AG04449 (cell line): Measurements from ENCODE around the gene IL22.

Experiments used
- CTCF ChIA-PET: fragments of 350-600 bp; formaldehyde crosslinking; extraction: SDS; loops from one replicate; lab custom pipeline; 2021; ENCODE audit warnings: antibody characterized with exemption; lab: Yijun Ruan, JAX
- POLR2A ChIA-PET: fragments of 400-600, 350-600 bp; formaldehyde crosslinking; extraction: SDS; loops from one replicate; lab custom pipeline; 2020; ENCODE audit warnings: antibody characterized with exemption, inconsistent platforms; lab: Yijun Ruan, JAX
- DNase-seq: peaks from one replicate; pipeline ENCODE4 v3.0.0-alpha.2; 2010; ENCODE audit warnings: low read depth, low spot score
- H3K4me3 ChIP-seq: 2 replicates; pipeline ENCODE4 v1.5.1; 2011; ENCODE audit warnings: low read depth, mild to moderate bottlenecking, control low read depth, low read length
- TF ChIP-seq, protein P1 (sequence below): IDR thresholded peaks from one replicate; pipeline ENCODE4 v1.5.1; 2011; ENCODE audit warnings: mild to moderate bottlenecking, moderate library complexity, low read length, control low read depth, inconsistent platforms; ENCODE audit not compliant: insufficient read depth; ENCODE audit errors: missing control alignments

Gene IL22

DNA sequence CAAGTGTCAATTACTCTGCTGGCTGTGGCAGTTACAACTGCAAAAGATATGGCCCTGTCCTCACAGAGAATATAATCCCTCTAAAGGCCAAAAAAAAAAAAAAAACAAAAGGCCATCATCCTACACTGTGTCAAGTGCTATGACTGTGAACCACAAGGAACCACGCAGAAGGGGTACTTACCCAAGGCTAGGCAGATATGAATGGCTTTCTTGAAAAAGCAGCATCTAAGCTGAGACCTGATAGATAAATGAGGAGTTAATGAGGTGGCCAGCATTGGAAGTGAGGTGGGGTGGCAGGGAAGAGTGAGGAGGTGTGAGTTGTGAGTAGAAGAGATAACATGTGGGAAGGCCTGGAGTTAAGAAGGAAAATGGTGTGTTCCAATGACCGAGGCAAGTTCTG lies 16.4 kb upstream of the IL22 start:
- no peak overlapping the region for H3K4me3 ChIP-seq
- no peak for DNase-seq
- TF ChIP-seq, protein P1, sequence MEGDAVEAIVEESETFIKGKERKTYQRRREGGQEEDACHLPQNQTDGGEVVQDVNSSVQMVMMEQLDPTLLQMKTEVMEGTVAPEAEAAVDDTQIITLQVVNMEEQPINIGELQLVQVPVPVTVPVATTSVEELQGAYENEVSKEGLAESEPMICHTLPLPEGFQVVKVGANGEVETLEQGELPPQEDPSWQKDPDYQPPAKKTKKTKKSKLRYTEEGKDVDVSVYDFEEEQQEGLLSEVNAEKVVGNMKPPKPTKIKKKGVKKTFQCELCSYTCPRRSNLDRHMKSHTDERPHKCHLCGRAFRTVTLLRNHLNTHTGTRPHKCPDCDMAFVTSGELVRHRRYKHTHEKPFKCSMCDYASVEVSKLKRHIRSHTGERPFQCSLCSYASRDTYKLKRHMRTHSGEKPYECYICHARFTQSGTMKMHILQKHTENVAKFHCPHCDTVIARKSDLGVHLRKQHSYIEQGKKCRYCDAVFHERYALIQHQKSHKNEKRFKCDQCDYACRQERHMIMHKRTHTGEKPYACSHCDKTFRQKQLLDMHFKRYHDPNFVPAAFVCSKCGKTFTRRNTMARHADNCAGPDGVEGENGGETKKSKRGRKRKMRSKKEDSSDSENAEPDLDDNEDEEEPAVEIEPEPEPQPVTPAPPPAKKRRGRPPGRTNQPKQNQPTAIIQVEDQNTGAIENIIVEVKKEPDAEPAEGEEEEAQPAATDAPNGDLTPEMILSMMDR: no peak
- ChIA-PET CTCF (no interaction called here), POLR2A (no interaction called here)

DNA sequence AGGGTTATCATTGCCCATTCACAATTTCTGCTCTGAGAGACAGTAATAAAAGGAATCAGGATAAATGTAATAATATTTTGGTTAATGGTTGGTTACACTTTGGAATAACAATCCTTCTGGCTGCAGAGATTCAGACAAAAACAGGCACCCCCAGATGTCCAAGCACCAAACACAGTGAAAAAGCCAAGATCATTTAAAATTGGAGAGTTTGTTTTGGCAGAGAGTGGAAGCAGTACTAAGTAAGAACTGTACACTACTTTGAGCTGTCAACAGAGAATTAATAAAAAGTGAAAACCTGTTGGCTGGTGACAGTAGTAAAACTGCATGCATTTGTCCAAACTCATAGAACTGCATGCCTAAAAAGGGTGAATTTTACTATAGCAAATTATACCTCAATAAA lies 15.6 kb upstream of the IL22 start:
- no peak for DNase-seq
- TF ChIP-seq, protein P1: no peak
- ChIA-PET CTCF (interaction anchor here (1.3 to 1.6 kb wide), 2 partner anchors 44 to 46 kb away, joined by 3 to 4 read pairs; no protein-coding TSS in a partner anchor), POLR2A (no interaction called here)
- H3K4me3 ChIP-seq: no peak overlapping the region

GRCh38 chr12:68267892-68268396 lies 14.5 kb upstream of the IL22 start:
- peak; percentile 93 for DNase-seq
- ChIA-PET POLR2A (interaction anchor here (0.6 to 0.7 kb wide), 2 partner anchors 346 to 541 kb away, joined by 3 read pairs; no protein-coding TSS in a partner anchor), CTCF (interaction anchor here (1.3 to 1.6 kb wide), 2 partner anchors 43 to 45 kb away, joined by 3 to 4 read pairs; no protein-coding TSS in a partner anchor)
- TF ChIP-seq, protein P1: no peak
- H3K4me3 ChIP-seq: no peak overlapping the region

GRCh38 chr12:68264857-68265256 lies 11.5 kb upstream of the IL22 start:
- peak; percentile 86 for DNase-seq
- POLR2A ChIA-PET: no interaction called here
- CTCF ChIA-PET: interaction anchor here (1.1 kb wide), 1 partner anchor 42 kb away, joined by 5 read pairs; no protein-coding TSS in a partner anchor
- H3K4me3 ChIP-seq: no peak overlapping the region
- TF ChIP-seq, protein P1: no peak

DNA sequence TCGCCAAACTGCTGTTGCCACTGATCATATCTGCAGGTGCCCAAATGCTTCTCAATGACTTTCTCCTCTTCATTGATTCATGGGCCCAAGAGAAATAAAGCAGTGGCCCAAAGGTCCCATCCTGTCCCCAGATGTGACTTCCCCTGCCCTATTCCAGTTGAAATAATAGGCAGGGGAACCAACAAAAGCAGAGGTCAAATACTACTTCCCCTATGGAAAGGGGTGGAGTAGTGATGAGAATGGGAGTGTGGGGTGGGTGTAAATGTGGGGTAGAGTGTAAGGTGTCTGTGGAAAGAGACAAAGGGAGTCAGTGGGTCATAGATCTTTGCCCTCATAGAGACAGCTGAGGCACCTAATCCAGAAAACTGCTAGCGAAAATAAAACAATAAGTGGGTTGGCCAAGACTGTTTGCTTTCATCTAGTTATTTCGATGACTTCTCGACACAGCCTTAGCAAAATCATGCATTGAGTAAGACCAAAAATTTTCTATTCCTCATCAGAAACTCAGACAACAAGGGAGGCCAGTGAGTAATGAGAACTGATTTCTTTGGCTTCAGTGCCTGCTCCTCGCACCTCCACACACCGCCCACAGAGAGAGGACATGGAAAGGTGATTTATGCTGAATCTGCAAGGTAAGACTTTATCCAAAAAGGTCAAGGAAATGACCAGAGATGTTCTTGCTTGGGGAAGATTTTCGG lies 10.9 kb upstream of the IL22 start:
- no peak for DNase-seq
- POLR2A ChIA-PET: no interaction called here
- CTCF ChIA-PET: interaction anchor here (1.1 kb wide), 1 partner anchor 41 kb away, joined by 5 read pairs; no protein-coding TSS in a partner anchor
- TF ChIP-seq, protein P1: no peak
- H3K4me3 ChIP-seq: no peak overlapping the region

DNA sequence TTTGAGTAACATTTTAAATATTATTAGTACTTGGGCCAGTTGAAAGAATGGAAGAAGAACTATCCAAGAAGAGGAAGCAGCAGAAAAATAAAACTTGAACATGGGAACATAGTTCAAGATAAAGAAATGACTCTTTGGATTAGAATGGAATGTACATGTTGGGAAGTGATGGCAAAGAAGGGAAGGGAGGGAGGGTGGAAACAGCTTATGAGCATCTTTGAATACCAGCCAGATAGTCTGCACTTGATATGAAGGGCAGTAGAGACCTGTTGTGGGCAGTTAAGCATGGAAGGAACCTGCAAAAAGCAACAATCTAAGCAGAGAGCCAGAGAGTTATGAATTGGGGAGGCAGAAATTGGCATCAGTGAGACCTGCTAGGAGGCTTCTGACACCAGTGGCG lies 10.0 kb upstream of the IL22 start:
- CTCF ChIA-PET: no interaction called here
- no peak for DNase-seq
- TF ChIP-seq, protein P1: no peak
- POLR2A ChIA-PET: no interaction called here
- no peak overlapping the region for H3K4me3 ChIP-seq
